Measurements from ENCODE around the gene C21orf58.

Gene C21orf58

GRCh38 chr21:46294647-46295176, 29.0 kb downstream of the C21orf58 start:
- no peak for DNase-seq (ENCODE audit: low spot score)

- no peak for DNase-seq (ENCODE audit: low spot score)
These were observed 32.1 kb downstream of the C21orf58 start for GRCh38 chr21:46291561-46291960.

GRCh38 chr21:46289655-46290179, 34.0 kb downstream of the C21orf58 start:
- DNase-seq (ENCODE audit: low spot score): no peak

- DNase-seq (ENCODE audit: low spot score): no peak
These were observed 36.1 kb downstream of the C21orf58 start for GRCh38 chr21:46287541-46287940.

GRCh38 chr21:46286648-46287002, 37.0 kb downstream of the C21orf58 start:
- no peak for DNase-seq (ENCODE audit: low spot score)

- DNase-seq (ENCODE audit: low spot score): peak; percentile 95
These were observed 37.7 kb downstream of the C21orf58 start, which contains the start of gene YBEY for GRCh38 chr21:46285761-46286647. Gene YBEY (plus strand): TSS chr21:46286342. CDS start chr21:46286914, 572 bp downstream.

- DNase-seq (ENCODE audit: low spot score): no peak
These were observed 38.4 kb downstream of the C21orf58 start, which contains the start of gene MCM3AP for GRCh38 chr21:46285206-46285661. Gene MCM3AP (minus strand): TSS chr21:46285611. CDS start chr21:46285286, 325 bp downstream.

GRCh38 chr21:46284733-46285132, 38.9 kb downstream of the C21orf58 start:
- DNase-seq (ENCODE audit: low spot score): no peak

GRCh38 chr21:46284077-46284644, 39.5 kb downstream of the C21orf58 start:
- DNase-seq (ENCODE audit: low spot score): no peak

GRCh38 chr21:46274797-46275390, 48.8 kb downstream of the C21orf58 start:
- no peak for DNase-seq (ENCODE audit: low spot score)

- no peak for DNase-seq (ENCODE audit: low spot score)
These were observed 50.3 kb downstream of the C21orf58 start for GRCh38 chr21:46273341-46273740.

GRCh38 chr21:46269466-46269865, 54.2 kb downstream of the C21orf58 start:
- no peak for DNase-seq (ENCODE audit: low spot score)

- no peak for DNase-seq (ENCODE audit: low spot score)
These were observed 55.3 kb downstream of the C21orf58 start for GRCh38 chr21:46268371-46268770.

- no peak for DNase-seq (ENCODE audit: low spot score)
These were observed 56.7 kb downstream of the C21orf58 start for GRCh38 chr21:46266946-46267345.

GRCh38 chr21:46265736-46266525, 57.7 kb downstream of the C21orf58 start:
- no peak for DNase-seq (ENCODE audit: low spot score)

GRCh38 chr21:46264690-46265144, 59.0 kb downstream of the C21orf58 start:
- DNase-seq (ENCODE audit: low spot score): no peak

- no peak for DNase-seq (ENCODE audit: low spot score)
These were observed 59.5 kb downstream of the C21orf58 start for GRCh38 chr21:46264046-46264689.

GRCh38 chr21:46256501-46256994, 67.1 kb downstream of the C21orf58 start:
- no peak for DNase-seq (ENCODE audit: low spot score)

- no peak for DNase-seq (ENCODE audit: low spot score)
These were observed 67.8 kb downstream of the C21orf58 start for GRCh38 chr21:46255758-46256337.

- no peak for DNase-seq (ENCODE audit: low spot score)
These were observed 68.5 kb downstream of the C21orf58 start for GRCh38 chr21:46255166-46255565.

Measured in left forelimb (tissue), 1 donor.